Smooth muscle cell (in vitro differentiated cells): Measurements from ENCODE around the gene ACVR1B. TPM values are rescaled to one million over a fixed set of nuclear protein-coding genes. Genes with fewer than 3 reads are reported as not detected.

ENCODE experiments used
- DNase-seq: peaks from one replicate; lab custom pipeline; 2025; ENCODE audit not compliant: unreplicated experiment; lab: John Stamatoyannopoulos, UW
- H2AFZ ChIP-seq: fragments of 200-600 bp; sonication (generic); 2 replicates; pipeline ENCODE4 v1.6.0; 2016; ENCODE audit warnings: antibody characterized with exemption, low read depth, mild to moderate bottlenecking
- H3F3A ChIP-seq: fragments of 200-600 bp; sonication (generic); 2 replicates; pipeline ENCODE4 v1.6.0; 2017; ENCODE audit warnings: antibody characterized with exemption, low read depth
- H3K27ac ChIP-seq: fragments of 200-600 bp; sonication (generic); 2 replicates; pipeline ENCODE4 v1.5.1; 2016; ENCODE audit warnings: low read depth, mild to moderate bottlenecking
- H3K27me3 ChIP-seq: fragments of 200-600 bp; sonication (generic); 2 replicates; pipeline ENCODE4 v1.6.1; 2016; ENCODE audit warnings: low read depth, mild to moderate bottlenecking
- H3K36me3 ChIP-seq: fragments of 200-600 bp; sonication (generic); 2 replicates; pipeline ENCODE4 v1.5.1; 2016; ENCODE audit warnings: low read depth
- H3K4me1 ChIP-seq: fragments of 200-600 bp; sonication (generic); 2 replicates; pipeline ENCODE4 v1.5.1; 2016; ENCODE audit warnings: low read depth
- H3K4me2 ChIP-seq: fragments of 200-600 bp; sonication (generic); 2 replicates; pipeline ENCODE4 v1.6.0; 2016; ENCODE audit warnings: mild to moderate bottlenecking
- H3K4me3 ChIP-seq: fragments of 200-600 bp; sonication (generic); 2 replicates; pipeline ENCODE4 v1.5.1; 2016; ENCODE audit warnings: mild to moderate bottlenecking
- H3K79me2 ChIP-seq: fragments of 200-600 bp; sonication (generic); 2 replicates; pipeline ENCODE4 v1.6.0; 2016; ENCODE audit warnings: low read depth, mild to moderate bottlenecking
- H3K9ac ChIP-seq: fragments of 200-600 bp; sonication (generic); 2 replicates; pipeline ENCODE4 v1.6.0; 2016; ENCODE audit warnings: low read depth
- H3K9me3 ChIP-seq: fragments of 200-600 bp; sonication (generic); replicated peaks from 2 replicates; pipeline ENCODE4 v1.5.1; 2016; ENCODE audit warnings: low read depth
- H4K20me1 ChIP-seq: fragments of 200-600 bp; sonication (generic); 2 replicates; pipeline ENCODE4 v1.6.0; 2016; ENCODE audit warnings: low read depth
- CTCF ChIP-seq: fragments of 200-600 bp; sonication (generic); IDR thresholded peaks from 2 replicates; pipeline ENCODE4 v1.5.1; 2017; ENCODE audit warnings: borderline replicate concordance, mild to moderate bottlenecking, antibody characterized with exemption; ENCODE audit not compliant: insufficient read depth, poor library complexity, severe bottlenecking
- WGBS: methylation state at CpG from one replicate; pipeline ENCODE4 v1.1.7; 2016; ENCODE audit warnings: low lambda C conversion rate; 5-methylcytosine and 5-hydroxymethylcytosine counted together
- polyA plus RNA-seq: library from polyadenylated mRNA; unstranded; fragments of >200 nt; fragmentation: Nextera tagmentation; extraction: Ambion mirVana; gene quantifications from 2 replicates; pipeline ENCODE4 v1.2.1, GENCODE V29; 2016
- total RNA-seq: library from RNA; depleted of rRNA; stranded (reverse); fragments of >200 nt; gene quantifications from 2 replicates; pipeline ENCODE4 v1.2.3, GENCODE V29; 2014

ACVR1B gene
- total and polyA plus RNA-seq, 2 experiments from 2014 or later: 1.9 to 4.0 TPM

DNA sequence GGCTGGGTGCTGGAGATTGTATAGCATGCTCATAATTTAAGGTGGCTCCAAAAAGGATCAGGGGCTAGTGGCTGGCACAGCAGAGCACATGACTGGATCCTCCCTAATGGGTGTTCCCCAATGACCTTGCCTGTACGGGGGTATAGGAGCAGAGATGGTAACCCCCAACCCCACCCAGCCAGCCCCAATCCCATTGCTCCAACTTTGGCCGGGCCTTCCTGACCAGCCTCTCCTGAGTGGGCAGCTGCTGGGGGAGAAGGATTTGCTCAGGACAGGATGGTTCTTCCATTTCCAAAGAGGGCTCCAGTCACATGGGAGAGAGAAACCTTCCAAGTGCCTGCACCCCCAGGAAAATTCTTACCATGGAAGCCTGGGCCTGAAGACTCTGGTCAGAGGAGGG is 84.4 kb downstream of the ACVR1B start:
- no peak overlapping the region for H3K4me3 ChIP-seq
- no peak for TF ChIP-seq CTCF
- H3K4me1 ChIP-seq: peaks cover 27% of the 10 kb centered on the region
- peaks cover 28% of the 10 kb centered on the region for H3K79me2 ChIP-seq
- H3K4me2 ChIP-seq: peak overlapping the region; percentile 85
- no peaks in the 10 kb centered on the region for H3K9me3 ChIP-seq
- 89% methylated on average over 2 of the region's 2 CpGs for WGBS
- H3F3A ChIP-seq: peaks cover 29% of the 10 kb centered on the region
- no peaks in the 10 kb centered on the region for H3K27me3 ChIP-seq
- no peak overlapping the region for H3K9ac ChIP-seq
- no peaks in the 10 kb centered on the region for H3K36me3 ChIP-seq
- DNase-seq: no peak
- peak overlapping the region; percentile 70 for H3K27ac ChIP-seq
- H2AFZ ChIP-seq: no peak overlapping the region
- peaks cover 28% of the 10 kb centered on the region for H4K20me1 ChIP-seq

- Histone ChIP-seq H2AFZ (no peak overlapping the region), H3K4me3 (peak overlapping the region; percentile 42), H3K27ac (peak overlapping the region; percentile 70), H4K20me1 (peaks cover 35% of the 10 kb centered on the region), H3K4me2 (peak overlapping the region; percentile 85), H3K9me3 (no peaks in the 10 kb centered on the region), H3K27me3 (no peaks in the 10 kb centered on the region), H3K4me1 (peaks cover 27% of the 10 kb centered on the region), H3K79me2 (peaks cover 28% of the 10 kb centered on the region), H3F3A (peaks cover 29% of the 10 kb centered on the region), H3K9ac (peak overlapping the region; percentile 55), H3K36me3 (no peaks in the 10 kb centered on the region)
- TF ChIP-seq CTCF: no peak
- peak; percentile 52 for DNase-seq
- WGBS: 16% methylated on average over 36 of the region's 53 CpGs
Measured at GRCh38 chr12:52036587-52037171, 85.2 kb downstream of the ACVR1B start.

- TF ChIP-seq CTCF: no peak
- no peak overlapping the region for H2AFZ ChIP-seq
- DNase-seq: no peak
Measured at GRCh38 chr12:52037248-52037861, 85.9 kb downstream of the ACVR1B start.

More at GRCh38 chr12:52037248-52037861, 85.9 kb downstream of the ACVR1B start:
- Histone ChIP-seq H3K27me3 (no peaks in the 10 kb centered on the region), H4K20me1 (peaks cover 36% of the 10 kb centered on the region), H3K4me2 (peak overlapping the region; percentile 98), H3K4me3 (peak overlapping the region; percentile 96), H3K79me2 (peaks cover 28% of the 10 kb centered on the region), H3K9ac (peak overlapping the region; percentile 98), H3K36me3 (no peaks in the 10 kb centered on the region), H3K9me3 (no peaks in the 10 kb centered on the region), H3K27ac (peak overlapping the region; percentile 83), H3F3A (peaks cover 25% of the 10 kb centered on the region), H3K4me1 (peaks cover 24% of the 10 kb centered on the region)
- WGBS: 1% methylated on average over 54 of the region's 59 CpGs
